GM19328 (cell line): ENCODE measurements around the gene TRIM72.
"Not testable (repeated sequence)": the region's sequence is repeated elsewhere in the genome, so short reads cannot be mapped to it uniquely, and the experiment has no call there.

Source experiments
- ATAC-seq: cut with Tn5 transposase; IDR thresholded peaks from one replicate; pipeline ENCODE4 v1.9.1; 2021; ENCODE audit warnings: mild to moderate bottlenecking, moderate library complexity; ENCODE audit not compliant: unreplicated experiment

Gene TRIM72

DNA sequence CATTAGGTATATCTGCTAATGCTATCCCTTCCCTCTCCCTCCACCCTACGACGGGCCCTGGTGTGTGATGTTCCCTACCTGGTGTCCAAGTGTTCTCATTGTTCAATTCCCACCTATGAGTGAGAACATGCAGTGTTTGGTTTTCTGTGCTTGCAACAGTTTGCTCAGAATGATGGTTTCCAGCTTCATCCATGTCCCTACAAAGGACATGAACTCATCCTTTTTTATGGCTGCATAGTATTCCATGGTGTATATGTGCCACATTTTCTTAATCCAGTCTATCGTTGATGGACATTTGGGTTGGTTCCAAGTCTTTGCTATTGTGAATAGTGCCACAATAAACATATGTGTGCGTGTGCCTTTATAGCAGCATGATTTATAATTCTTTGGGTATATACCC, 64.9 kb downstream of the TRIM72 start:
- ATAC-seq: not testable (repeated sequence)
